ENCODE data around the gene NUDT5. TPM values are rescaled to one million over a fixed set of nuclear protein-coding genes. Genes with fewer than 3 reads are reported as not detected.
A peak's percentile ranks its signal among the peaks of the same experiment; 100 is the strongest.

The NUDT5 gene
- total and polyA plus RNA-seq, 2 experiments from 2014 or later: 33.2 to 107 TPM

DNA sequence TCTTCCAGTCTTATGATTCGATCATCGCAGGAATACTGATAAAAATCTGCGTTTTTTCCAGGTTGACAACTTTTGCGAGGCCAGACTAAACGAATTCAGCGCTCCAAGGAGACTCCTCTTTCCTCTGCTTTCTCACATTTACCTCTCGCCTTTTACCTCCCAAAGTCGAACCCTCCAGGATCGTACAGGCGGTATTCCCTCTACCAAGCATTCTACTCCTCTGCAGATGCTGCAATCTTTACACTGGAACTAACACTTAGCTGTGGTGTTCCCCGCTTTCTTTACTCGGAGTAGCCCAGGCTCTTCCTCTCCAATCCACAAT lies 449 bp downstream of the NUDT5 start:
- WGBS, 2 experiments (ENCODE audit: low coverage in 1 of 2, low lambda C conversion rate in 2 of 2, missing lambda C conversion rate in 2 of 2): 0 to 1% methylated on average over 12 of the region's 12 CpGs
- peak overlapping the region; percentile 85 for H3K27ac ChIP-seq
- no peaks in the 10 kb centered on the region for H3K9me2 ChIP-seq (ENCODE audit: insufficient read depth)
- peak overlapping the region; percentile 96 for H2AFZ ChIP-seq
- no peak for DNase-seq
- peak overlapping the region; percentile 93 for H3K9ac ChIP-seq
- peaks cover 4% of the 10 kb centered on the region for H3K36me3 ChIP-seq (ENCODE audit: low read depth)
- peaks cover 93% of the 10 kb centered on the region for H3K79me2 ChIP-seq (ENCODE audit: insufficient read depth)
- H3K27me3 ChIP-seq (replicated peaks; ENCODE audit: insufficient read depth): no peaks in the 10 kb centered on the region
- H3K4me3 ChIP-seq: peak overlapping the region; percentile 99
- peaks cover 33% of the 10 kb centered on the region for H3K4me1 ChIP-seq (ENCODE audit: insufficient read depth)
- H4K20me1 ChIP-seq (ENCODE audit: insufficient read depth): no peaks in the 10 kb centered on the region
- H3K9me3 ChIP-seq (ENCODE audit: low read depth): no peaks in the 10 kb centered on the region
- in situ Hi-C loops (cut with MboI): no loop called here
- H3F3A ChIP-seq (ENCODE audit: insufficient read depth): peaks cover 24% of the 10 kb centered on the region
- peak overlapping the region; percentile 99 for H3K4me2 ChIP-seq (ENCODE audit: unreplicated experiment)
- TF ChIP-seq EZH2phosphoT487 (IDR thresholded peaks at IDR 0.05; ENCODE audit: insufficient read depth, low read depth) (no peak), EZH2 (IDR thresholded peaks at IDR 0.05; ENCODE audit: insufficient read depth, poor library complexity, severe bottlenecking) (no peak)

DNA sequence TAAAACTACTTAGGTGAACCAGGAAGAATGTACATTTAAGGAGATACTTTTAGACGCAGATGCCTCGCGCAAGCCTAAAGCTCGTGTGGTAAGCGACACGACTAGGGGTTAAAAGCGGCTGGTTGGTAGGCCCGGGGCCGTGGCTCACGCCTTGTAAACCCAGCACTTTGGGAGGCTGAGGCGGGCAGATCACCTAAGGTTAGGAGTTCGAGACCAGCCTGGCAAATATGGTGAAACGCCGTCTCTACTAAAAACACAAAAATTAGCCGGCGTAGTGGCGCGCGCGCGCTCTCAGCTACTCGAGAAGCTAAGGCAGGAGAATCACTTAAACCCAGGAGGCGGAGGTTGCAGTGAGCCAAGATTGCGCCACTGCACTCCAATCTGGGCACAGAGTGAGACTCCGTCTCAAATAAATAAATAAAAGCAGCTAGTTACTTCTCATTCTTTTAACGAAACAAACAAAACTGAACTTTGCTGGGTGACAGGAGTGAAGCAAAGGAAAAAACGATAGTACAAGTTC lies 879 bp downstream of the NUDT5 start:
- Histone ChIP-seq H2AFZ (peak overlapping the region; percentile 96), H3K27me3 (replicated peaks; ENCODE audit: insufficient read depth) (no peaks in the 10 kb centered on the region), H4K20me1 (ENCODE audit: insufficient read depth) (no peaks in the 10 kb centered on the region), H3F3A (ENCODE audit: insufficient read depth) (peaks cover 24% of the 10 kb centered on the region), H3K4me3 (peak overlapping the region; percentile 99), H3K9me2 (ENCODE audit: insufficient read depth) (no peaks in the 10 kb centered on the region), H3K36me3 (ENCODE audit: low read depth) (peaks cover 4% of the 10 kb centered on the region), H3K27ac (peak overlapping the region; percentile 85), H3K79me2 (ENCODE audit: insufficient read depth) (peaks cover 93% of the 10 kb centered on the region), H3K9me3 (ENCODE audit: low read depth) (no peaks in the 10 kb centered on the region), H3K4me1 (ENCODE audit: insufficient read depth) (peaks cover 33% of the 10 kb centered on the region), H3K9ac (peak overlapping the region; percentile 93), H3K4me2 (ENCODE audit: unreplicated experiment) (peak overlapping the region; percentile 99)
- 2% methylated on average over 27 of the region's 27 CpGs for WGBS, 2 experiments (ENCODE audit: low coverage in 1 of 2, low lambda C conversion rate in 2 of 2, missing lambda C conversion rate in 2 of 2)
- in situ Hi-C loops (cut with MboI): no loop called here
- TF ChIP-seq EZH2phosphoT487 (IDR thresholded peaks at IDR 0.05; ENCODE audit: insufficient read depth, low read depth): no peak
- TF ChIP-seq EZH2 (IDR thresholded peaks at IDR 0.05; ENCODE audit: insufficient read depth, poor library complexity, severe bottlenecking): no peak
- DNase-seq: peak; percentile 66

DNA sequence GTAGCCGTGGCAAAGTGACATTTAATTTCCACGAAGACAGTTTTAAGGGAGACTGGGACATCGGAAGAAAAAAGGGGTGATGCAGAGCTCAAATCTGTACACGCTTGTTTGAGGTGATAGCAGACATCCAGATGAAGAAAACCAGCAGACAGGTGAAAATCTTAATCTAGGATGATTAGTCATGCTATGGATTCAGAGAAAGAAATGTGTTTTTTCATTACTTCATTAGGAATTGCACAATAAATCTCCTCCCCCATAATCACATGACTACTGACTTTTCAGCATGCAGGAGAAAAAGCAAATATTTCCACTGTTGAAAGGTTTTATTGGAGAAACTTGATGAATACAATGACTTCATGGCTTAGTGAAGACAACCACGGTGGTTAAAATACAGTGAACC lies 2.5 kb downstream of the NUDT5 start:
- H3K27me3 ChIP-seq (replicated peaks; ENCODE audit: insufficient read depth): no peaks in the 10 kb centered on the region
- H3F3A ChIP-seq (ENCODE audit: insufficient read depth): peaks cover 24% of the 10 kb centered on the region
- in situ Hi-C loops (cut with MboI): no loop called here
- peak overlapping the region; percentile 85 for H3K27ac ChIP-seq
- H3K36me3 ChIP-seq (ENCODE audit: low read depth): no peaks in the 10 kb centered on the region
- H3K9me3 ChIP-seq (ENCODE audit: low read depth): no peaks in the 10 kb centered on the region
- no peak overlapping the region for H2AFZ ChIP-seq
- peaks cover 93% of the 10 kb centered on the region for H3K79me2 ChIP-seq (ENCODE audit: insufficient read depth)
- H4K20me1 ChIP-seq (ENCODE audit: insufficient read depth): no peaks in the 10 kb centered on the region
- peaks cover 29% of the 10 kb centered on the region for H3K4me1 ChIP-seq (ENCODE audit: insufficient read depth)
- TF ChIP-seq EZH2phosphoT487 (IDR thresholded peaks at IDR 0.05; ENCODE audit: insufficient read depth, low read depth) (no peak), EZH2 (IDR thresholded peaks at IDR 0.05; ENCODE audit: insufficient read depth, poor library complexity, severe bottlenecking) (no peak)
- H3K4me3 ChIP-seq: peak overlapping the region; percentile 99; the same call in 1 of the 2 replicates
- DNase-seq: peak; percentile 72
- H3K9me2 ChIP-seq (ENCODE audit: insufficient read depth): no peaks in the 10 kb centered on the region
- 69 to 72% methylated on average over 5 of the region's 5 CpGs for WGBS, 2 experiments (ENCODE audit: low coverage in 1 of 2, low lambda C conversion rate in 2 of 2, missing lambda C conversion rate in 2 of 2)
- peak overlapping the region; percentile 29; the same call in 1 of the 2 replicates for H3K9ac ChIP-seq
- peak overlapping the region; percentile 49 for H3K4me2 ChIP-seq (ENCODE audit: unreplicated experiment)

DNA sequence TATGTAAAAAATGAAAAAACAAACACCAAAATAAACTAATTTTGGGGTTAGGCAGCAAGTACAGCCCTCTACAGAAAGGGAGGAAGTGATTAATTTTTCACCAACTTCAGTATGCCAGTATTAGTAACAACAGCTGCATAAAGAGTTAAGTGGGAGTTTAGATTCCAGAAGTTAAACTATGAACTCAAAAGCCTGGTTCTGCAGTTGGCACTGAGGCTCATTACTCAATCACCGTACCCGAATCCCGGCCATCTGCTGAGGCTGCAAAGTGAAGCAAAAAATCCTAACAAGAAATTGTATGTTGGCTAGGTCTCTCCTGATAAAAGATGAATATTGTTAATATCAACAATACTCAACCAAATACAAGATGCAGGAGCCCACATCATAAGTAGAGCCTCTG lies 4.0 kb downstream of the NUDT5 start:
- Histone ChIP-seq H3K9ac (no peak overlapping the region), H3F3A (ENCODE audit: insufficient read depth) (peaks cover 24% of the 10 kb centered on the region), H3K9me2 (ENCODE audit: insufficient read depth) (no peaks in the 10 kb centered on the region), H3K4me3 (no peak overlapping the region), H3K36me3 (ENCODE audit: low read depth) (0 out of 2 replicates have a peak, but pooled peaks cover 5% of the 10 kb centered on the region), H3K4me2 (ENCODE audit: unreplicated experiment) (no peak overlapping the region), H3K27me3 (replicated peaks; ENCODE audit: insufficient read depth) (no peaks in the 10 kb centered on the region), H2AFZ (no peak overlapping the region), H3K27ac (peak overlapping the region; percentile 21; the same call in 1 of the 2 replicates), H3K79me2 (ENCODE audit: insufficient read depth) (peaks cover 93% of the 10 kb centered on the region), H3K9me3 (ENCODE audit: low read depth) (no peaks in the 10 kb centered on the region), H3K4me1 (ENCODE audit: insufficient read depth) (peaks cover 17% of the 10 kb centered on the region), H4K20me1 (ENCODE audit: insufficient read depth) (no peaks in the 10 kb centered on the region)
- DNase-seq: peak; percentile 27
- no peak for TF ChIP-seq EZH2phosphoT487 (IDR thresholded peaks at IDR 0.05; ENCODE audit: insufficient read depth, low read depth)
- TF ChIP-seq EZH2 (IDR thresholded peaks at IDR 0.05; ENCODE audit: insufficient read depth, poor library complexity, severe bottlenecking): no peak
- 20 to 22% methylated on average over 3 of the region's 3 CpGs for WGBS, 2 experiments (ENCODE audit: low coverage in 1 of 2, low lambda C conversion rate in 2 of 2, missing lambda C conversion rate in 2 of 2)
- in situ Hi-C loops (cut with MboI): no loop called here

Measured in GM23248 (cell line).